ENCODE data around the gene ODAD2. TPM values are rescaled to one million over a fixed set of nuclear protein-coding genes. Genes with fewer than 3 reads are reported as not detected.
A peak's percentile ranks its signal among the peaks of the same experiment; 100 is the strongest.
"Not testable (repeated sequence)": the region's sequence is repeated elsewhere in the genome, so short reads cannot be mapped to it uniquely, and the experiment has no call there.

The ODAD2 gene
- total and polyA plus RNA-seq, 2 of the 8 experiments (the other 6 are each of a cell fraction or from before 2014, with no cell fraction given): 0.95 to 4.3 TPM

GRCh38 chr10:27899485-27899884 lies 99.4 kb downstream of the ODAD2 start:
- H3K23ac ChIP-seq (ENCODE audit: insufficient read length); H3K9ac ChIP-seq (replicated peaks in 1 of 4; ENCODE audit: extremely low read depth in 1 of 4, low read depth in 3 of 4, low read length in 3 of 4); DNase-seq (ENCODE audit: low read depth in 1 of 2, low spot score in 2 of 2); H3K79me1 ChIP-seq (ENCODE audit: low read depth, low read length); H3K4me1 ChIP-seq (replicated peaks in 1 of 4; ENCODE audit: control insufficient read depth in 3 of 4, insufficient read depth in 4 of 4, low read length in 3 of 4); H4K91ac ChIP-seq (replicated peaks; ENCODE audit: insufficient read length, low read length); H2AK5ac ChIP-seq (ENCODE audit: low read depth, low read length); H3K79me2 ChIP-seq (ENCODE audit: control insufficient read depth in 1 of 2, insufficient read depth in 2 of 2, low read length in 2 of 2); H3K23me2 ChIP-seq (ENCODE audit: low read depth, low read length); H3K14ac ChIP-seq (ENCODE audit: insufficient read length); FAIRE-seq; H2BK120ac ChIP-seq (replicated peaks; ENCODE audit: low read depth, low read length); H3K56ac ChIP-seq (replicated peaks; ENCODE audit: insufficient read length, low read depth, low read length); H3K27ac ChIP-seq (ENCODE audit: low read depth, low read length); H2BK12ac ChIP-seq (ENCODE audit: low read depth, low read length); H3K9me3 ChIP-seq (ENCODE audit: insufficient read depth in 2 of 2, low read depth in 1 of 2, low read length in 1 of 2); H3K4ac ChIP-seq (replicated peaks; ENCODE audit: insufficient read length, low read depth, low read length); H3K18ac ChIP-seq (ENCODE audit: extremely low read depth, low read length); H3K4me3 ChIP-seq (ENCODE audit: extremely low read depth in 1 of 4, insufficient read depth in 2 of 4, low read depth in 3 of 4, low read length in 4 of 4); H4K8ac ChIP-seq (ENCODE audit: extremely low read depth, insufficient read depth, low read length); H2BK5ac ChIP-seq (ENCODE audit: low read depth, low read length); H4K20me1 ChIP-seq (replicated peaks in 1 of 2; ENCODE audit: control insufficient read depth in 1 of 2, insufficient read depth in 2 of 2, low read length in 2 of 2); H3K36me3 ChIP-seq (ENCODE audit: control insufficient read depth in 2 of 4, insufficient read depth in 4 of 4, low read length in 3 of 4); H4K5ac ChIP-seq (ENCODE audit: insufficient read length, low read depth, low read length); H2BK20ac ChIP-seq (ENCODE audit: low read length); H3K27me3 ChIP-seq (replicated peaks in 1 of 4; ENCODE audit: control insufficient read depth in 3 of 4, extremely low read depth in 1 of 4, insufficient read depth in 3 of 4, low read length in 3 of 4); H2BK15ac ChIP-seq (ENCODE audit: low read length): not testable (repeated sequence)
- peak; percentile 40 for TF ChIP-seq ASH2L (IDR thresholded peaks at IDR 0.05; ENCODE audit: low read length)
- H3K4me2 ChIP-seq (ENCODE audit: insufficient read depth in 1 of 2, low read depth in 2 of 2, low read length in 2 of 2): peak overlapping the region in 1 of 2 experiments; percentile 13; a peak in 1 of 4 replicates
- POLR2A ChIA-PET (ENCODE audit: partially characterized antibody): interaction anchor here (0.6 to 1.1 kb wide), 2 partner anchors 11 to 561 kb away, joined by 3 to 4 read pairs; no protein-coding TSS in a partner anchor
- 57% methylated on average over 4 of the region's 6 CpGs; no CpG with 5 or more reads in 1 of the 2 experiments for WGBS, 2 experiments (ENCODE audit: extremely low coverage in 1 of 2, insufficient coverage in 1 of 2, insufficient read length in 1 of 2, insufficient replicate concordance in 2 of 2, low coverage in 1 of 2, low lambda C conversion rate in 2 of 2, missing lambda C conversion rate in 1 of 2)
- H2AFZ ChIP-seq (ENCODE audit: low read length): peak overlapping the region; percentile 94; the same call in 1 of the 2 replicates
- CTCF ChIA-PET (ENCODE audit: partially characterized antibody): interaction anchor here (0.7 to 1.0 kb wide), 2 partner anchors 12 to 17 kb away, joined by 3 to 4 read pairs; no protein-coding TSS in a partner anchor

All from H1 (cell line).